ENCODE measurements around the gene EXOC6.

The EXOC6 gene, protein sequence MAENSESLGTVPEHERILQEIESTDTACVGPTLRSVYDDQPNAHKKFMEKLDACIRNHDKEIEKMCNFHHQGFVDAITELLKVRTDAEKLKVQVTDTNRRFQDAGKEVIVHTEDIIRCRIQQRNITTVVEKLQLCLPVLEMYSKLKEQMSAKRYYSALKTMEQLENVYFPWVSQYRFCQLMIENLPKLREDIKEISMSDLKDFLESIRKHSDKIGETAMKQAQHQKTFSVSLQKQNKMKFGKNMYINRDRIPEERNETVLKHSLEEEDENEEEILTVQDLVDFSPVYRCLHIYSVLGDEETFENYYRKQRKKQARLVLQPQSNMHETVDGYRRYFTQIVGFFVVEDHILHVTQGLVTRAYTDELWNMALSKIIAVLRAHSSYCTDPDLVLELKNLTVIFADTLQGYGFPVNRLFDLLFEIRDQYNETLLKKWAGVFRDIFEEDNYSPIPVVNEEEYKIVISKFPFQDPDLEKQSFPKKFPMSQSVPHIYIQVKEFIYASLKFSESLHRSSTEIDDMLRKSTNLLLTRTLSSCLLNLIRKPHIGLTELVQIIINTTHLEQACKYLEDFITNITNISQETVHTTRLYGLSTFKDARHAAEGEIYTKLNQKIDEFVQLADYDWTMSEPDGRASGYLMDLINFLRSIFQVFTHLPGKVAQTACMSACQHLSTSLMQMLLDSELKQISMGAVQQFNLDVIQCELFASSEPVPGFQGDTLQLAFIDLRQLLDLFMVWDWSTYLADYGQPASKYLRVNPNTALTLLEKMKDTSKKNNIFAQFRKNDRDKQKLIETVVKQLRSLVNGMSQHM

DNA sequence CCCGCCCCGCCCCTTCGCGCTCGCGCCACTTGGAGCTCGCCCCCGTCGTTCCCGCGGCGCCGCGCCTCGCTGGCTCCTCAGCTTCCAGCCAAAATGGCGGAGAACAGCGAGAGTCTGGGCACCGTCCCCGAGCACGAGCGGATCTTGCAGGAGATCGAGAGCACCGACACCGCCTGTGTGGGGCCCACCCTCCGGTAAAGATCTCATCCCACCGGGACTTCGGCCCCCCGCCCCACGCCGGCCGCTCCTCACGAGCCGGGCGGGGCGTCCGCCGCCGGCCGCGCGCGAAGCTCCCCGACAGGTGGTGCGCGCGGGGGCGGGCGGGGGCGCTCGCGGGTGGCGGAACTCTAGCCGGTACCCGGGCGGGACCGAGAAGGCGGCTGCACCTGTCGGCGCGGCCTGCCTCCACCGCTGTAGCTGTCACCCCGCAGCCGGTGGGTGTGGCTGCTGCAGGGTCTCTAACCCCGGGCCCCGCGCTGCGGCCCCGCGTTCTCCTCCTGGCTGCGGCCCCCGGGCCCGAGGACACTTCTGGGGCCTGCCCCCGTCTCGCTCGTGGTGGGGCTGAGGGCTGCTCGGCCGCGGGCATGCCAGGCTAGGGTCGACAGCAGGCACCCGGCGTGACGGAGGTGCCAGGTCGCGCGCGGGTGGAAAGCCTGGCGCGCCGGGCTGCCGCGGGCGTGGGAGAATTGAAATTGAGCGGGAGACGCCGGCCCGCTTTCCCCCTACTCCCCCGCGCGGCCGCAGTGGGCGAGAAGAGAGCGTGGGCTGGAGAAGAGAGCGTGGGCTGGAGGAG, at the start of gene EXOC6:
Gene EXOC6 (plus strand): TSS at position 80 of the 793 bp plus-strand sequence. CDS start 14 bp downstream, at position 94.
- DNase-seq (ENCODE audit: low read depth), result peak; percentile 24

DNA sequence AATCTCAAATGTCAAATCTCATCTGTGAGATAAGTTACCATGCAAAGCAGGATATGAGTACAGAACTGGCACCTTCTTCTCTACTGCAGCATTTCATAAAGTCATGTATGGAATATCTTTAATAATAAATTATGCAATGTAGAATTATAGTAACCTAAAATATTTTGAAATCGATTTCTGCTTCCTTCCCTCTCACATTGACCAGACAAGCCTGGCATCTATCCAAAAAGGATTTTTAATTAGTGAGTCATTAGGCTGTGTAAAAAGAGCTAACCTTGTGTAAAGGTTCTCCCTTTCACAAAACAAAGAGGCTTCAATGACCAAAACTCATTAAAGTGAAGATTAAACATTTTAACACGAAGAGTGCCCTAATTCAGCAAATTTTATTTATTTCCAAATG, 48.8 kb upstream of the EXOC6 start:
- no peak for DNase-seq (ENCODE audit: low read depth)

DNA sequence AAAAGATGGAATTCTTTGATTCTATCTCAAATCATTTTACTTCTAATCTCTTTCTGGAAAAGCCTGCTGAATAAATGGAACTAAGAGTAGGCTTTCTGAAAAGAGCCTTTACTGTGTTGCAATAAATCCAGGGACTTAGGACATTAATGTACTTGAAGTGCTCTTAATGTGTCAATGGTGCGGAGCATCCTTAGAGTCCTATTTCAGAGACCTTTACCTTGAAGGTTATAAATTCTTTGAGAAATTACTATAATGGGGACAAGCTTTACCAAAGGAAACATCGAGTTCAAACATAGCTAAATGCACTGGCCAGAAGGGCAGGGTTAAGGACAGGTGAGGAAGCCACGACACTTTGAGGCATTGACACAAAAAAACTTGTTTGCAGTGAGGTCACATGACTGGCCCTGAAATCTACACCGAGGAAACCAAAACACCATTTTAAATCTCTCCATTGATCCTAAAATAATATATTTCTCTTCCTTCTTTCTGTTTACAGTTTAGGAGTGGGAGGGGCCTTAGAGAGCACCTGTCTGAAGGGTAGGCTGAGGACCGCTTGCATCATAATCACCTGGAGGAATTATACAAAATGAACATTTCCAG, 48.1 kb upstream of the EXOC6 start:
- no peak for DNase-seq (ENCODE audit: low read depth)

DNA sequence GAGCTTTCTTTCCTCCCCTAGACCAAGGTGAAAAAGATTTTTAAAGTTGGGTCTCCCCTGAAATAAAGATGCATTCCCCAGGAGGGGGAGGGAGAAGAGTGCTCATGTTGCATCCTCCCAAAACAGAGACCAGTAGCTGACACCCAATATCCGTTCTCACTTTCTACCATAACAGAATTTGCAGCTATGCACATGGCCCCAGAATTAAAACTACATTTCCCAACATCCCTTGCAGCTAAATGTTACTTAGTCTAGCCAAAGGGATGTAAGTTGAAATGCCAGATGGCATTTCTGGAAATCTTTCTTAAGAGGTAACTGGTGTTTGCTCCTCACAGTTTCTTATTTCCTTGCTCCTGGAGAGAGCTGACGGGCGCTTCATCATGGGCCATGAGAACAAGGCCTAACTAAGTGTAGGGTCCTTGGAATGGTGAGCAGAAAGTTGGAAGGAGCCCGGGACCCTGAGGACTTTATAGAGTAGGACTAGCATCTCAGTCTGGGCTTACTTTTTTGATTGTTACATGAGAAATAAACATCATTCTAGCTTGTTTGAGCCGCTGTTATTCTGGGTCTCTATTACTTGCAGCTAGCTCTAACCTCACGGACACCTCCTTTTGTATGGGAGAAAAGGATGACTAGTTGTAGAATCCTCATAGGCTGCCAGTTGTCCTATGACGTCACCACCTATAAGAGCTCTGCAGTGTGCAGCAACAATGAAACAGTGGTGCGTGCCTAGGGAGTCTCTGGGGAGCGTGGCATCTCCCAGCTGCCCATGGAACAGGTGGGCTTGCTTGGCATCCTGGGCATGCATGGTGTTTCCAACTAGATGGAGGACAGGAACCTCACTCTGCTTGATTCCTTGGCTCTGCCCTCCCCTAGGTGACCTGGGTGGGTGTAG, 46.1 kb upstream of the EXOC6 start:
- no peak for DNase-seq (ENCODE audit: low read depth)

DNA sequence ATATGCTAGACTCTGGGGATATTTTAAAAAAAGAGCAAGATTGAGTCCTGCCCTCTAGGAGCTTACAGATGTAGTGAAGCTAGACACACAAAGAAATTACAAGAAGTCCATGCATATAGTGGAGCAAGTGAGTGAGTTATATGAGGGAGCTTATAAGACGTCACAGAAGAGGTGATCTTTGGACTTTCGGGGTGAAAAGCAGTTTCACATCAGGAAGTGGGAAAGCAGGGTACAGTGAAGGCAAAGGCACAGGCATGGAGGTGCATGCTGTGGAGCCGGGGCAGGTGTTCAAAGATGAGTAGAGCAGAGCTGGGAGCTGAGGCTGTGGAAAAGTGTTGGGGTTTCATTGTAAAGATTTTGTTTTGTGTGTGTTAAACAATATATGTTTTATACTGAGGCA, 38.5 kb upstream of the EXOC6 start:
- DNase-seq (ENCODE audit: low read depth), result no peak

DNA sequence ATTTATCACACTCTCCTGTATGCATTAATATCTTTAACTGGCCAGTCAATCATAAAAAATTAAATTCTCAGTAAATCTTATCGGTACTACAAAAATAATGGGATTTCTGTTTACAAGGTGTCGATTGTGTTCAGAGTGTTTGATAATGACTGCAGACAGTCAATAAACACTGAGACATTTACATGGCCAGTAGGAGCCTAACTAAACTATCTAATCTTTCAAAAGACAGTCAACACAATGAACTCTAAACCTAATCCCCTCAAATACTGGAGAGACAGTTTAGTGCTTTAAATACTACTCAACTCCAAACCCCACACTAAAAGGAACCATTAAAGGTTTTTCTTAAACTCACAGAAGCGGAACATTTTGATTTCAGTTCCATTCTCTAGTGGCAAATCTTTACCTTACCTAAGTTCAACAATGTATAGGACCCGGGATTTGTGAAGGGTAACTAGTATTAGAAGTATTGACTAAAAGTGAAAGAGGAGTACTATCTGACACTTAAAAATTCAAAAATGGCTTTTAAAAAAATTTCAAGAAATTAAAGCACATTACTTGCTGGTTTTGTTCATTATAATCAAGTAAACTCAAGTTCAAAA, 37.3 kb upstream of the EXOC6 start:
- no peak for DNase-seq (ENCODE audit: low read depth)

DNA sequence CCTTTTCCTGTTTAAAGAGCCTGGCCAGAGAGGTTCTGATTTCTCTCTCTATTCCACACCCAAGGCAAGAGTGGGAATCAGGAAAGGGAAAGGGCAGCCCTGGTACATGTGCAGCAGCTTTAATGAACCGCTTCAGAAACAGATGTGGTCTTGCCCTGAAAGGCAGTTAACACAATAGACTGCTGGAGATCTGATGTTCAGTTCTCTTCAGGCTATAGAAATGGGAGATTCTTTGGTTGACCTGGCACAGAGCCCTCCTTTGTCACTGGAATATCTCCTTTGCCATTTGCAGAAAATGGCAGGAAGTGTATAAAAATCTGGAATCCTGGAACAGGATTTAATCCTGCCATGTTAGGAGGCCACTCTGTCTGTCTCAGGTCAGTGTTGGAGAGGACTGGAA, 36.3 kb upstream of the EXOC6 start:
- DNase-seq (ENCODE audit: low read depth), result no peak

DNA sequence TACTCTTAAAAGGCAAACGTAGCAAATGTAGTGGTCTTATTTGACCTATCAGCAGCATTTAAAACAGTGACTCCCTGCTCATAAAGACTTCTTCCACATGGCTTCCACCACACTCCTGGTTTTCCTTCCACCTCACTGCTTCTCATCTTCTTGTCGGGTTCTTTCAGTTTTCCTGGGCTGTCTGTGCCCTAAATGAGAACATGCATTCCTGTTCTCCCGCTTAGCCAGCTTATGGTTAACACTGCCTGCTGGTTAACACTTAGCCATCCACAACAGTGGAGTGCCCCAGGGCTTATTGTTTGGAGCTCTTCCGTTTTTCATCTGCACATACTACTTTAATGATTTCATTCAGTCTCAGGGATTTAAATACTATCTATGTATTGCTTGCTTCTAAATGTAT, 34.3 kb upstream of the EXOC6 start:
- no peak for DNase-seq (ENCODE audit: low read depth)

DNA sequence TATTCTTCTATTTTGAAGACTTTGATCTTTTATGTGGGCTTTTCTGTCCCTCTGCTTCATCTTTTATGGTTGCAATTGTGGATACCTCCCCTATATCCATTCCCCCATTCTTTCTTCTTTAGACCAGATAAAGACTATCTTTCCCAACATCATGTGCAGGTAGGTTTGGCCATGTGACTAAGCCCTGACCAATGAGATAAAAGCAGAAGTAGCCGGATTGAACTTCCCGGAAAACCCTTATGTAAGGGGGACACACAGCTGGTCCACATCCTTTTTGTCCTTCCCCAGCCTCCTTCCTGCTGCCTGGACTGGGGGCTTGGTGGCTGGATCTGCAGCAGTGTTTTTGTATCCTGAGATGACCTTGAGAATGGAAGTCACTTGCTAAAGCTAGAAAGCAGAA, 33.5 kb upstream of the EXOC6 start:
- DNase-seq (ENCODE audit: low read depth), result no peak

DNA sequence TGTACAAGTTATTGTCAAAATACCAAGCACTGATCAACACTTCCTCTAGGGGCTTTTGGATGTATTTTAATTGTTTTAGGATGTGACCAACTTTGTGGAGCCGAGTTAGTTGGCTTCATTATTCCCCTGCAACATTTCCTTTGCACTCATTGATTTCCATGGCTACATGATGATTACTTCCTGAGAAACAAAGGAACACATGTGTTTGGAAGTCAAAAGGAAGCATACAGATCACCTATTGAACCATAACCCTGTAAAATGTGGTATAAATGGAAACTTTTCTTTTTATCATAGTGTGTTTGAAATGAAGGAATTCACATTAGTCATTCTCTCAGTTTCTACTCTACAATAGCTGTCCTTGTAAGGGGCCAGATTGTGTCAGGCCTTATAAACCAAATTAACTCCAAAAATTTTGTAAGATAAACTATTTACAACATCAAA, 32.2 kb upstream of the EXOC6 start:
- no peak for DNase-seq (ENCODE audit: low read depth)

DNA sequence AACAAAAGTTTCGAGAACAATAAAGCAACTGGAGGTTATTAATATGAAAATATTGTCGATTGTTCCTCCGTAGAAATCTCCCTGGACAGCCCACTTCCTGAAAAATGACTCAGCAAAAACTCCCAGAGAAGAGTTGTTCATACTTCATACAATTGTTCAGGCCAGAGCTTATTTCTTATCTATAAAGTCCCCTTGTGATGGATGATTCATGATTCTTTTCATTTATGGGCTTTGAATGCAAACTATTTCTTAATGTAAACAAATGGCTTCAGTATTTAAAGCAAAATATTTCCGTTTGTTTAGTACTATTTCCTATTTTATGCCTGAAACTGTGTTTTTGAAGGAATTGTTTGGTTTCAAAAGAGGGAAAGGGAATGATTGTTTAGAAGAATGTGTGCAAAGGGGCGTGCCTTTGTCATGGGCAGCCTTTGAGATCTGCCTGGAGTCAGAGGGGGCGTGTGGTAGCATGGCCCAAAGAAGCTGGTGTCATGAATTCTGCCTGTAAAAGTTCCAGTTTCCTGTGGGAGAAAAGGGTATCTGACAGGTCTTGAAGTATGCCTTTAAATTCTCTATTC, 26.2 kb upstream of the EXOC6 start:
- DNase-seq (ENCODE audit: low read depth), result peak; percentile 27

DNA sequence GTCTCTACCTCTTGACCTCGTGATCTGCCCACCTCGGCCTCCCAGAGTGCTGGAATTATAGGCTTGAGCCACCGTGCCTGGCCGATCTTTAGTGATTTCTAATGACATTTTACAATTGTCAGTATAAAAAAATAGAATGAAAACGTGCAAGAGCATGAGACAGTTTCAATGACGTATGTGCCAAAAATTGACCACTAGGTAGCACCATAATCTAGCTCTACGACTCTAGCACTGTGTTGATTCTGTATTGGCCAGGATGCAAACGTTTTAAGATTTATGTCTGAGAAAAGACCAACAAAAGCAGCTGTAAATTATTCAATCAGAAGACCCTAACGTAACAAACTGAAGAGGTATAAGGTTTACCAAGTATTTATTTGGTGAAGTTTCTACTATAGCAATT, 25.4 kb upstream of the EXOC6 start:
- DNase-seq (ENCODE audit: low read depth), result no peak

DNA sequence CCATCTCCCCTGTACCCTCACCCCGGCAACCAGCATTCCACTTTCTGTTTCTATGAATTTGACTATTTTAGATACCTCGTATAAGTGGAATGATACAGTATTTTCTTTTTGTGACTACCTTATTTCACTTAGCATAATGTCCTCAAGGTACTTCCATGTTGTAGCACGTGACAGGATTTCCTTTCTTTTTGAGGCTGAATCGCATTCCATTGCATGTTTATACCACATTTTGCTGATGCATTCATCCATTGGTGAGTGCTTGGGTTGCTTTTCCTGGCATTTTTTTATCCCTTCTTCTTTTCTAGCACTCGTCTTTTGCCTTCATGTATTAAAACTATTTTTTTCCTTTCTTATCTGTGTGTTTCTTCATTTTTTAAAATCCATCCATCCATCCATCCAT, 22.3 kb upstream of the EXOC6 start:
- no peak for DNase-seq (ENCODE audit: low read depth)

DNA sequence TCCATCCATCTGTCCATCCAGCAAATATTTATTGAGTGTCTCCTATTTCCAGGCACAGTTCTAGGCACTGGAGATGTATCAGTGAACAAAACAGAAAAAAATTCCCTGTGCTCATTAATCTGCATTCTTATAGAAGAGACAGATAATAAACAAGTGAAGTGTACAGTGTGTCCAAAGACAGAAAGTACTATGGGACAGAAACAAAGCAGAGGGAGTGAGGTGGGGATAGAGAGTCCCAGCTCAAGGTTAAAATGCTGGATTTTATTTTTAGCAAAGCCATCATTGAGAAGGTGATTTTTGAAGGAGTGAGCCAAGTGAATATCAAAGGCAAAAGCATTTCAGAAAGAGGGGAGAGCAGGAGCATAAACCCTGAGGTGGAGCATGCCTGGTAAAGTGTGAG, 21.8 kb upstream of the EXOC6 start:
- DNase-seq (ENCODE audit: low read depth), result no peak

DNA sequence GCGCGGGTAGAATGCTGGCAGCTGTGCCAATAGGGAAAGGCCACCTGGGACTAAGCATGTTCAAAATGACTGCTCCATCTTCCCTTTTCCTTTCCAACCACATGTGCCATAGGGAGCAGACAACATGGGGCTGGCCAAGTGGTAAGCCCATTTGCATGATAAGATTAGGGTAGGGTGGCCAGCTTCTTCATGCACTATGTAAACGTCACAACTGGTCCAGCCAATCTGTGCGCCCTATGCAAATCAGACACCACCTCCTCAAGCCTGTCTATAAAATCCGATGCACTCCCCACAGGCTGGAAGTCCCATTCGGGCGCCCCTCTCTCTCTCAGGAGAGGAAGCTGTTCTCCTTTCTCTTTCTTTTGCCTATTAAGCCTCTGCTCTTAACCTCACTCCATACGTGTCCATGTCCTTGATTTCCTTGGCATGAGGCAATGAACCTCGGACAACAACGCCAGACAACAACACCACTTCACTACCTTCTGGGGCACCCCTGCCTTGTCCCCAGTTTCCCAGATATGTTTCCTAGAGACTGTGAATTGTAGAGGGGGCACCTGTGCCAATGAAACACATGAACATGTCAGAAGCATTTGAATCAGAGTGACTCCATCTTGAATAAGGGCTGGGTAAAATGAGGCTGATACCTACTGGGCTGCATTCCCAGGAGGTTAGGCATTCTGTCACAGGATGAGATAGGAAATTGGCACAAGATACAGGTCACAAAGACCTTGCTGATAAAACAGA, 19.1 kb upstream of the EXOC6 start:
- DNase-seq (ENCODE audit: low read depth), result no peak

DNA sequence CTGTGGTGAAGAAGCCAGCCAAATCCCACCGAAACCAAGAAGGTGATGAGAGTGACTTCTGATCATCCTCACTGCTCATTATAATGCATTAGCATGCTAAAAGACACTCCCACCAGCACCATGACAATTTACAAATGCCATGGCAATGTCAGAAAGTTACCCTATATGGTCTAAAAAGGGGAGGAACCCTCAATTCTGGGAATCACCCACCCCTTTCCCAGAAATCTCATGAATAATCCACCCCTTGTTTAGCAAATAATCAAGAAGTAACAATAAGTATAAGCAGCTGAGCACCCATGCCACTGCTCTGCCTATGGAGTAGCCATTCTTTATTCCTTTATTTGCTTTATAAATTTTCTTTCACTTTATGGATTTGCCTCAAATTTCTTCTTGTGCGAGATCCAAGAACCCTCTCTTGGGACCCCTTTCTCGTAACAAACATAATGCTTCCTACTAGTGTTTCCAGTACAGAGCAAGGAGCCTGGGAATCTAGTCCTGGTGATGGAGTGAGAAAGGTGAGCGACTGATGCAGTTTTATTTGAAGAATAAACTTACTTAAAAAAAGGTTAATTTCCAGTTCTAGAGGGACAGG, 18.4 kb upstream of the EXOC6 start:
- no peak for DNase-seq (ENCODE audit: low read depth)

DNA sequence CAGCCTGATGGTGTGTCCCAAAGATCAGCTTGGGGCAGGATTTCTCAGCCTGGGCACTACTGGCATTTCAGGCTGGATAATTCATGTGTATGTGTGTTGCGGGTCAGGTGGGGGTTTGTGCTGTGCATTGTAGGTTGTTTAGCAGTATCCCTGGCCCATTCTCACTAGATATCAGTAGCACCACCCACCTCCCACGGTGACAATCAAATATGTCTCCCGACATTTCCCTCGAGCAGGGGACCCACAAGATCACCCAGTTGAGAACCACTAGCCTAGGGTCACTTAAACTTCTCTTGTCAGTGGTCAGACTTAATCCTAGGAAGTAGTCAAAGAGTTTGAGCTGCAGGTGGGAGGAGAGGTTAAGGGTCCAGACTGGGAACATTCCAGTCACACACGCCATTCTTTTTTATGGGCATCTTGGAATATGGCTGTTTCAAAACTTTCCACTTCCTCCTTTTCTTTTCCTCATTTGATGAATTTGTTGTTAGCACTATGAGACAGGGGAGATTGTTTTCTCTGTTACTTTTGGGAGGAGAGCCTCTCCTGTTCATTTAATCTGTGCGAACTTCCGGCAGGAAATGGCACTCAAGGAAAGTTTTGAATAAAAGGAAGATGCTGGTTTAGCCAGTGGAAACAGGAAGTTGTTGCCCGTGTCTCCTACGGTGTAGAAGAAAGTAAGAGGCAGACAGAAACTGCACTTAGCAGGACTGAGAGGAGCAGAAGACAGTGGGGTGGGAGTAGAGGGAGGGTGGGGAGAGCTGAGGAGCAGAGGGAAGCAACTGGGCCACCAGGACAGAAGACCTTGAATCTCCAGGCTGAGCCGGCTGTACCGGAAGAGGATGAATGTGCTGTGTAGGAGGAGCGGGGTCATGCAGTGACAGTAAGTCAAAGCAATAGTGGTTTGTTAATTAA, 17.6 kb upstream of the EXOC6 start:
- DNase-seq (ENCODE audit: low read depth), result no peak

DNA sequence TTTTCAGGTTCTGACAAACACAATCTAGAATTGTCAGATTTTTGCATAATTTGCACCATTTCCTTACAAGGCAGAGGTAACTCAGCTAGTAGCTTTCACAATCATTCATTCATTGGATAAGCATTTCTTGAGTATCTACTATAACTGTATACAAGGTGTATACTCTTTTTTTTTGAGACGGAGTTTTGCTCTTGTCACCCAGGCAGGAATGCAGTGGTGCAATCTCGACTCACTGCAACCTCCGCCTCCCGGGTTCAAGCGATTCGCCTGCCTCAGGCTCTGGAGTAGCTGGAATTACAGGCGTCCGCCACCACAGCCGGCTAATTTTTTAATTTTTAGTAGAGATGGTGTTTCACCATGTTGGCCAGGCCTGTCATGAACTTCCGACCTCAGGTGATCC, 16.2 kb upstream of the EXOC6 start:
- DNase-seq (ENCODE audit: low read depth), result no peak
